ENCODE measurements around the gene WRAP53. TPM values are rescaled to one million over a fixed set of nuclear protein-coding genes. Genes with fewer than 3 reads are reported as not detected.

WRAP53 gene
- total and polyA plus RNA-seq, 2 donors (not counting 1 experiment from before 2014, with no cell fraction given): 13.1 to 18.2 TPM

DNA sequence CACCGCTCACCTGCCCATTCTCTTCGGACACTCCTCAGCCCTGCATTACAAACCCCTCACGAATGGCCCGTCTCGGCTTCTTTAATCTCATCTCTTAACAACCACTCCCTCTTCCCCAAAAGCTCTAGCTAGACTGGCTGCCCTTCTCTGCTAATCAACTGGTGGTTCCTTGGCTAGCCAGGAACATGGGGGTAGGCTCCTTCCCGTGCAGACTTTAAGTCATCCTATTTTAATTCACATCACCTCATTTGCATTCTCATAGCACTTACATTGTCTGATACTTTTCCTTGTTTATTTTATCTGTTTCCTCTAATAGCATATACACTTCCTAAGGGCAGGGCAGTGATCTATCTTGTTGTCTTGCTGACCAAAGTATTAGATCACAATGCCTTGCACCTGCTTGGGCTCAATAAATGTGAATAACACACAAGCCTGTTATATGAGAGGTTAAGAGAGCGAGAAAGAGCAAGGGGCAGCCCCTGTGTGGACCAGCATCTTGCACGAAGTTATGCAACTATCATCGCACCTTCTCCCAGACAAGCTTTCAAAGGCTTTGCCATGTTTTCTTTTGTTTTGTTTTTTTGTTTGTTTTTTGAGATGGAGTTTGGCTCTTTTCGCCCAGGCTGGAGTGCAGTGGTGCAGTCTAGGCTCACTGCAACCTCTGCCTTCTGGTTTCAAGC lies 10.7 kb upstream of the WRAP53 start:
- Histone ChIP-seq H3K27me3 (replicated peaks in 1 of 4; ENCODE audit: control extremely low read depth in 1 of 4, control insufficient read depth in 3 of 4, insufficient read depth in 4 of 4, low read length in 3 of 4) (no peaks in the 10 kb centered on the region), H3K36me3 (replicated peaks in 1 of 2; ENCODE audit: control extremely low read depth in 1 of 2, control insufficient read depth in 1 of 2, extremely low read depth in 1 of 2, insufficient read depth in 2 of 2, low read length in 1 of 2) (peaks cover 15 to 35% of the 10 kb centered on the region in 2 experiments), H3K4me3 (ENCODE audit: control extremely low read depth in 1 of 5, extremely low read depth in 1 of 5, insufficient read depth in 1 of 5, low read depth in 2 of 5, low read length in 4 of 5) (no peak overlapping the region), H3K4me1 (ENCODE audit: control insufficient read depth in 2 of 2, insufficient read depth in 2 of 2, low read length in 2 of 2) (no peaks in the 10 kb centered on the region), H2AFZ (ENCODE audit: insufficient read depth, low read depth, low read length, poor library complexity, severe bottlenecking) (no peak overlapping the region), H3K9me3 (ENCODE audit: control extremely low read depth in 1 of 3, control insufficient read depth in 2 of 3, insufficient read depth in 1 of 3, low read length in 2 of 3) (peaks cover 3 to 9% (median 8%) of the 10 kb centered on the region in 3 donors), H3K27ac (ENCODE audit: low read length in 2 of 2) (no peak overlapping the region), H3K79me2 (ENCODE audit: control insufficient read depth, insufficient read depth, low read length) (peaks cover 63% of the 10 kb centered on the region), H3K9ac (ENCODE audit: low read length) (no peak overlapping the region), H4K20me1 (ENCODE audit: control insufficient read depth, insufficient read depth, low read length, poor library complexity, severe bottlenecking) (peaks cover 54% of the 10 kb centered on the region), H3K4me2 (replicated peaks; ENCODE audit: low read depth, low read length, poor library complexity, severe bottlenecking) (no peak overlapping the region)
- TF ChIP-seq, protein P1, sequence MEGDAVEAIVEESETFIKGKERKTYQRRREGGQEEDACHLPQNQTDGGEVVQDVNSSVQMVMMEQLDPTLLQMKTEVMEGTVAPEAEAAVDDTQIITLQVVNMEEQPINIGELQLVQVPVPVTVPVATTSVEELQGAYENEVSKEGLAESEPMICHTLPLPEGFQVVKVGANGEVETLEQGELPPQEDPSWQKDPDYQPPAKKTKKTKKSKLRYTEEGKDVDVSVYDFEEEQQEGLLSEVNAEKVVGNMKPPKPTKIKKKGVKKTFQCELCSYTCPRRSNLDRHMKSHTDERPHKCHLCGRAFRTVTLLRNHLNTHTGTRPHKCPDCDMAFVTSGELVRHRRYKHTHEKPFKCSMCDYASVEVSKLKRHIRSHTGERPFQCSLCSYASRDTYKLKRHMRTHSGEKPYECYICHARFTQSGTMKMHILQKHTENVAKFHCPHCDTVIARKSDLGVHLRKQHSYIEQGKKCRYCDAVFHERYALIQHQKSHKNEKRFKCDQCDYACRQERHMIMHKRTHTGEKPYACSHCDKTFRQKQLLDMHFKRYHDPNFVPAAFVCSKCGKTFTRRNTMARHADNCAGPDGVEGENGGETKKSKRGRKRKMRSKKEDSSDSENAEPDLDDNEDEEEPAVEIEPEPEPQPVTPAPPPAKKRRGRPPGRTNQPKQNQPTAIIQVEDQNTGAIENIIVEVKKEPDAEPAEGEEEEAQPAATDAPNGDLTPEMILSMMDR (IDR thresholded peaks at IDR 0.05): no peak
- no peak for TF ChIP-seq EZH2 (IDR thresholded peaks at IDR 0.05; ENCODE audit: borderline replicate concordance, insufficient read depth, low read depth, low read length, poor library complexity, severe bottlenecking)
- CTCF ChIA-PET: interaction anchor here (2.3 kb wide), 1 partner anchor 10 kb away, joined by 6 read pairs; the partner anchor contains the start of genes TP53 and WRAP53
- intact Hi-C loops (cut with micrococcal nuclease): no loop called here
- 93% methylated on average over 7 of the region's 10 CpGs for WGBS (ENCODE audit: insufficient coverage)
- ATAC-seq (ENCODE audit: low read depth) (no peak), DNase-seq (no peak)
- peaks cover 9% of the 10 kb centered on the region for H3K4me1 Mint-ChIP-seq
- no peaks in the 10 kb centered on the region for H3K27me3 Mint-ChIP-seq
- POLR2A ChIA-PET: interaction anchor here (0.7 to 1.2 kb wide), 2 partner anchors 10 to 471 kb away, joined by 3 to 4 read pairs; partner anchors contain the start of gene TP53
- no peak overlapping the region for H3K4me3 Mint-ChIP-seq
- no peak overlapping the region for H3K27ac Mint-ChIP-seq
- no peaks in the 10 kb centered on the region for H3K9me3 Mint-ChIP-seq (ENCODE audit: insufficient read depth)
